Fibroblast of skin of left quadriceps (primary cell): ENCODE measurements around the gene RCBTB2.

Source experiments
- DNase-seq, 2 experiments: peaks; one replicate each; pipeline ENCODE4 v3.0.0-alpha.2; 2013; ENCODE audit warnings: low read depth in 2 of 2

RCBTB2 gene

GRCh38 chr13:48449656-48450055, 83.2 kb downstream of the RCBTB2 start:
- DNase-seq, result no peak

GRCh38 chr13:48448959-48449614, 83.8 kb downstream of the RCBTB2 start:
- DNase-seq, result peak in 1 of 2 experiments; percentile 61

DNA sequence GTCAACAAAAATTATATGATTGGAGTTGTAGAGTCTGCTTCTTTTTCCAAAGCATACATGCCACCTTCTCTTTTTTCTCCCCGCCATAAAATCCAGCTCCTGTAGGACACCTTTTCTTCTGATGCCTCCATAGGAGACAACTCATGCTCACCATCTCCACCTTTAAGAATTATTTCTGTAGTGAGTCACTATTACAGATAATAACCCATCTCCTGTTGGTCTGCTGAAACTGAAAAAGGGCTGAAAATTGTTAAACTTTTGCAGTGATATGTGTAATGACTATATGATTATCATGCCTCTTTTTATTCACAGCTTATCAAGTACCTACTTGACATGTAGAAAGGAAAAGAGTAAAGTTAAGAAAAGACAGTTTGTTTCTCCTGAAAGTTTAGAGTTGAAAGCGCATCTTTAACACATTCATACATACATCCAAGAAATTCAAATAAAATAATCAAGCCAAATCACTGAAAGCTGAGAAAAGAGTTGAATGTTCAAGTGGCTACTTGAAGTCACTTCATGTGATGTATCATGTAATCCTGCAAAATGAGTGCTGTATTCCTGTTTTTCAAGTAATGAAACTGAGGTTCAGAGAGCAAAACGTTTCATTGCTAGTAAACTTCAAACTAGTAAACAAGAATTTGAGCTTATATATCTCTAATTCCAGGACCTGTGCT, 84.5 kb downstream of the RCBTB2 start:
- no peak for DNase-seq

- DNase-seq, result no peak
These were observed 86.4 kb downstream of the RCBTB2 start for GRCh38 chr13:48446464-48446863.

GRCh38 chr13:48443442-48444208, 89.3 kb downstream of the RCBTB2 start:
- DNase-seq, result no peak
